B cell (primary cell): ENCODE measurements around the gene MESP1.

Experiments
- EZH2 ChIP-seq: IDR thresholded peaks from 2 replicates; pipeline ENCODE4 v1.6.1; 2012; ENCODE audit warnings: borderline replicate concordance, low read depth, mild to moderate bottlenecking, moderate library complexity, low read length; ENCODE audit not compliant: insufficient read depth, poor library complexity, severe bottlenecking
- TF ChIP-seq, protein P1 (sequence below): fragments of 200-600 bp; IDR thresholded peaks from one replicate; pipeline ENCODE4 v1.8.0; 2022; ENCODE audit warnings: antibody characterized with exemption, mild to moderate bottlenecking

DNA sequence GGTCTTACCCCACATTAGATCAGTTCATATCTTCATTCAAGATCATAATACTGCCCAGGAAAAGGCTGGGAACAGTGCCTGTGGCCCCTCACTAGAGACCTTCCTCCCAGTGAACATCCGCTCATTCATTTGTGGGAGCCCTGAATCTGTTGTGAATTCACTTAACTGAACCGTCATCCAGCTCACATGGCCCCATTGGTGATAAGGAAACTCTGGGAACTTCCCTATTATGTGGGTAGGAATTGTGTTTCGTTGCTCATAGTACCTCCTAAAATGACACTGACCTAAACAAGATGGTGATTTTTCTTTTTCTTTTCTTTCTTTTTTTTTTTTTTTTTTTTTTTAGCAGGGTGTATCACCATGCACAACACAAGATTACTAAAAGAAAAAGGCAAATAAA is 18.3 kb upstream of the MESP1 start:
- TF ChIP-seq, protein P1, sequence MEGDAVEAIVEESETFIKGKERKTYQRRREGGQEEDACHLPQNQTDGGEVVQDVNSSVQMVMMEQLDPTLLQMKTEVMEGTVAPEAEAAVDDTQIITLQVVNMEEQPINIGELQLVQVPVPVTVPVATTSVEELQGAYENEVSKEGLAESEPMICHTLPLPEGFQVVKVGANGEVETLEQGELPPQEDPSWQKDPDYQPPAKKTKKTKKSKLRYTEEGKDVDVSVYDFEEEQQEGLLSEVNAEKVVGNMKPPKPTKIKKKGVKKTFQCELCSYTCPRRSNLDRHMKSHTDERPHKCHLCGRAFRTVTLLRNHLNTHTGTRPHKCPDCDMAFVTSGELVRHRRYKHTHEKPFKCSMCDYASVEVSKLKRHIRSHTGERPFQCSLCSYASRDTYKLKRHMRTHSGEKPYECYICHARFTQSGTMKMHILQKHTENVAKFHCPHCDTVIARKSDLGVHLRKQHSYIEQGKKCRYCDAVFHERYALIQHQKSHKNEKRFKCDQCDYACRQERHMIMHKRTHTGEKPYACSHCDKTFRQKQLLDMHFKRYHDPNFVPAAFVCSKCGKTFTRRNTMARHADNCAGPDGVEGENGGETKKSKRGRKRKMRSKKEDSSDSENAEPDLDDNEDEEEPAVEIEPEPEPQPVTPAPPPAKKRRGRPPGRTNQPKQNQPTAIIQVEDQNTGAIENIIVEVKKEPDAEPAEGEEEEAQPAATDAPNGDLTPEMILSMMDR: no peak
- TF ChIP-seq EZH2: no peak
